K562 (cell line): ENCODE measurements around the gene RNF26. TPM values are rescaled to one million over a fixed set of nuclear protein-coding genes. Genes with fewer than 3 reads are reported as not detected.

ENCODE experiments used
- ATAC-seq: fragments of 200-7000 bp; cut with Tn5 transposase; 3 replicates; pipeline ENCODE4 v1.9.1; 2020; ENCODE audit warnings: moderate library complexity
- BruUV-seq: library from RNA; stranded (reverse); fragments of 400-500 nt; replicated peaks from 2 replicates; lab custom pipeline; 2021; lab: Mats Ljungman, UMichigan
- CTCF ChIA-PET: fragments of 300-600 bp; formaldehyde crosslinking; extraction: SDS; loops from one replicate; lab custom pipeline; 2021; ENCODE audit warnings: low intra/inter-chr PET ratio; lab: Yijun Ruan, JAX
- POLR2A ChIA-PET: fragments of 300-600, 350-650 bp; sonication (Branson Sonifier 250); formaldehyde crosslinking; extraction: SDS; loops from one replicate; lab custom pipeline; 2021; ENCODE audit warnings: antibody characterized with exemption, inconsistent platforms; lab: Yijun Ruan, JAX
- DNase-seq, 4 experiments: peaks; one replicate each; pipeline versions ENCODE4 v3.0.0 to v3.0.0-alpha.2; 2011 to 2018; ENCODE audit warnings: low spot score in 3 of 4, mixed read lengths in 3 of 4; ENCODE audit errors: extremely low read depth in 1 of 4
- FAIRE-seq: peaks from 2 replicates; lab custom pipeline; 2011; peaks lifted over from hg19 to GRCh38; lab: Jason Lieb, UNC
- H2AFZ ChIP-seq: 2 replicates; pipeline ENCODE4 v1.6.0; 2011; ENCODE audit warnings: low read depth, low read length, control low read depth, inconsistent platforms
- H3K27ac ChIP-seq: fragments of 200-600 bp; 3 replicates; pipeline ENCODE4 v1.8.0; 2011; ENCODE audit warnings: low read depth, mild to moderate bottlenecking, control low read depth, inconsistent platforms, low read length, moderate library complexity, mixed read lengths; ENCODE audit errors: extremely low read depth
- H3K27me3 ChIP-seq, 2 experiments: fragments of 300-600 bp in 1 of 2; 2 replicates in 1 of 2; 3 replicates in 1 of 2; pipeline versions ENCODE4 v1.6.0 to v1.8.0; 2011; ENCODE audit warnings: inconsistent platforms in 2 of 2, low read length in 2 of 2, mild to moderate bottlenecking in 1 of 2, mixed read lengths in 1 of 2, moderate library complexity in 1 of 2; ENCODE audit not compliant: control insufficient read depth in 2 of 2, insufficient read depth in 2 of 2
- H3K36me3 ChIP-seq: fragments of 300-600 bp; 3 replicates; pipeline ENCODE4 v1.8.0; 2011; ENCODE audit warnings: mild to moderate bottlenecking, low read length, inconsistent platforms; ENCODE audit not compliant: control insufficient read depth, insufficient read depth
- H3K4me1 ChIP-seq, 2 experiments: fragments of 200-600 bp in 1 of 2; replicated peaks in 1 of 2; 2 replicates in 1 of 2; 3 replicates in 1 of 2; pipeline versions ENCODE4 v1.5.1 to v1.8.0; 2011; ENCODE audit warnings: inconsistent platforms in 2 of 2, low read length in 2 of 2, mild to moderate bottlenecking in 1 of 2, mixed read lengths in 1 of 2, moderate library complexity in 1 of 2; ENCODE audit not compliant: control insufficient read depth in 2 of 2, insufficient read depth in 2 of 2
- H3K4me2 ChIP-seq: 2 replicates; pipeline ENCODE4 v1.6.1; 2011; ENCODE audit warnings: low read length, control low read depth, inconsistent platforms, mixed read lengths; ENCODE audit not compliant: insufficient read depth
- H3K4me3 ChIP-seq: fragments of 200-600 bp; sonication (generic), shearing (Covaris generic); 2 replicates; pipeline ENCODE4 v1.5.1; 2016; ENCODE audit warnings: control low read depth, inconsistent platforms
- H3K79me2 ChIP-seq: fragments of 200-600 bp; 3 replicates; pipeline ENCODE4 v1.8.0; 2011; ENCODE audit warnings: low read length, inconsistent platforms; ENCODE audit not compliant: control insufficient read depth, insufficient read depth
- H3K9ac ChIP-seq, 2 experiments: 2 replicates each; pipeline versions ENCODE4 v1.6.0 to v1.6.1; 2011; ENCODE audit warnings: low read depth in 2 of 2, low read length in 2 of 2, control low read depth in 1 of 2, inconsistent platforms in 1 of 2, mild to moderate bottlenecking in 1 of 2, mixed read lengths in 1 of 2; ENCODE audit not compliant: insufficient read depth in 1 of 2
- H3K9me1 ChIP-seq: one replicate; pipeline ENCODE4 v1.6.0; 2011; ENCODE audit warnings: inconsistent platforms, mild to moderate bottlenecking, low read length, moderate library complexity; ENCODE audit not compliant: control insufficient read depth, insufficient read depth
- H3K9me3 ChIP-seq: replicated peaks from 2 replicates; pipeline ENCODE4 v1.5.1; 2011; ENCODE audit warnings: low read depth, low read length, inconsistent platforms; ENCODE audit not compliant: control insufficient read depth, insufficient read depth
- H4K20me1 ChIP-seq: replicated peaks from 2 replicates; pipeline ENCODE4 v1.6.1; 2011; ENCODE audit warnings: low read length, inconsistent platforms, mixed read lengths; ENCODE audit not compliant: control insufficient read depth, insufficient read depth
- BRD4 ChIP-seq: fragments of 200-600 bp; sonication (generic); IDR thresholded peaks from 2 replicates; pipeline ENCODE4 v1.6.1; 2017; ENCODE audit warnings: inconsistent platforms
- DPF2 ChIP-seq: fragments of 450-650 bp; IDR thresholded peaks from 2 replicates; pipeline ENCODE4 v1.6.1; 2016
- HNRNPLL ChIP-seq: fragments of 200-400 bp; formaldehyde crosslinking; IDR thresholded peaks from 2 replicates; pipeline ENCODE4 v1.6.1; 2017; ENCODE audit warnings: low read length, low read depth, mild to moderate bottlenecking; ENCODE audit not compliant: poor library complexity, severe bottlenecking
- NCOA2 ChIP-seq, 2 experiments: fragments of 450-650 bp; IDR thresholded peaks; 2 replicates each; pipeline ENCODE4 v1.6.1; 2018; ENCODE audit warnings: mild to moderate bottlenecking in 2 of 2, moderate library complexity in 1 of 2; ENCODE audit not compliant: partially characterized antibody in 2 of 2
- NELFE ChIP-seq: IDR thresholded peaks from 2 replicates; pipeline ENCODE4 v1.6.1; 2011; ENCODE audit warnings: mild to moderate bottlenecking; ENCODE audit not compliant: insufficient read depth, insufficient read length
- PHF8 ChIP-seq: fragments of 200-600 bp; sonication (generic); IDR thresholded peaks from 2 replicates; pipeline ENCODE4 v1.6.1; 2012; ENCODE audit warnings: mixed run types, mild to moderate bottlenecking, inconsistent platforms, low read length, moderate library complexity, borderline replicate concordance
- WGBS: fragments of 100-300 bp; shearing (Covaris generic); methylation state at CpG from one replicate; pipeline ENCODE4 v1.1.6; 2016; ENCODE audit warnings: low coverage, mixed read lengths; ENCODE audit not compliant: insufficient coverage; ENCODE audit errors: missing lambda C conversion rate; 5-methylcytosine and 5-hydroxymethylcytosine counted together
- in situ Hi-C: fragments of 300-500 bp; cut with MboI; formaldehyde crosslinking; loops from 4 replicates; pipeline ENCODE4 v1.15.0; 2018; ENCODE audit warnings: inconsistent platforms, mixed read lengths
- intact Hi-C: fragments of 100-400 bp; cut with micrococcal nuclease; formaldehyde crosslinking; loops from 2 replicates; pipeline ENCODE4 v1.14.2; 2022
- polyA plus RNA-seq, 8 experiments: library from polyadenylated mRNA; depleted of rRNA in 4 of 8; stranded (reverse) in 5 of 8; unstranded in 3 of 8; fragments of >200 nt; fragmentation: Nextera tagmentation in 2 of 8; fragmentation: Illumina TruSeq in 1 of 8; extraction: Ambion mirVana in 2 of 8; extraction: Trizol in 1 of 8; gene quantifications; 2 replicates each; pipeline versions ENCODE4 v1.2.1 to v1.2.3, GENCODE V29; 2011 to 2014; ENCODE audit warnings: inconsistent platforms in 1 of 8, missing spikeins in 1 of 8
- total RNA-seq, 7 experiments: library from RNA; depleted of rRNA in 6 of 7; stranded (reverse); fragments of >200 nt in 6 of 7; fragmentation: Illumina TruSeq in 2 of 7; extraction: Trizol in 2 of 7; gene quantifications; 2 replicates each; pipeline versions ENCODE4 v1.2.1 to v1.2.3, GENCODE V29; 2011 to 2021; ENCODE audit warnings: low replicate concordance in 1 of 7
- TF ChIP-seq, protein P1 (sequence below): fragments of 200-600 bp; sonication (generic); IDR thresholded peaks from one replicate; pipeline ENCODE4 v1.6.1; 2012; ENCODE audit warnings: mild to moderate bottlenecking, low read depth, low read length, inconsistent platforms
- TF ChIP-seq, protein P2 (sequence below): sonication (generic); formaldehyde crosslinking; IDR thresholded peaks from 2 replicates; pipeline ENCODE4 v1.8.1; 2023; ENCODE audit warnings: mild to moderate bottlenecking, missing genetic modification reagents

Gene RNF26
- total and polyA plus RNA-seq, 9 of the 15 experiments (the other 6 are each of a cell fraction or from before 2014, with no cell fraction given) = 5.3 to 53.6 (median 12.7) TPM

DNA sequence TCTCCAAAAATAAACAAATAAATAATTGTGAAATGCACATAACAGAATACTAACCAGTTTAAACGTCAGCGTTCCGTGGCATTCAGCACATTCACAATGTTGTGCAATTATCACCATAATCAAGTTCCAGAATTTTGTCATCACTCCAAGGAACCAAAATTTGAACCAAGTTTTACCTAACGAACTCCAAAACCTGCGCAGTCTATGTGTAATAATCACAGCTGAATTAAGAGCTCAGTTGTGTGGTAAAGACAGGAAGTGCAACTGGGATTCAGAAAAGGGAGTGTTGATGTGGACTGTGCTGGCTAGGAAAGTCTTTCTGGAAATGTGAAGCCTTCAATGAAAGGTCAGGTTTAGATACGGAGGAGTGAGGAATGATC, 12.0 kb upstream of the RNF26 start:
- Histone ChIP-seq H4K20me1 (no peaks in the 10 kb centered on the region), H3K9ac (0 out of 4 replicates have a peak overlapping the region, but pooled peaks of 1 of the 2 experiments have one; percentile 10), H3K9me1 (no peaks in the 10 kb centered on the region), H2AFZ (peak overlapping the region; percentile 63), H3K79me2 (peaks cover 9% of the 10 kb centered on the region; the same call in 2 of the 3 replicates), H3K36me3 (no peaks in the 10 kb centered on the region), H3K27me3 (no peaks in the 10 kb centered on the region; a peak in 1 of 5 replicates), H3K4me3 (no peak overlapping the region), H3K4me2 (peak overlapping the region; percentile 87), H3K4me1 (peaks cover 39 to 52% of the 10 kb centered on the region in 2 experiments), H3K27ac (peak overlapping the region; percentile 16), H3K9me3 (no peaks in the 10 kb centered on the region)
- WGBS = 68% methylated on average over 6 of the region's 6 CpGs
- ChIA-PET CTCF (interaction anchor here (0.5 to 0.7 kb wide), 2 partner anchors 221 to 660 kb away, joined by 3 to 5 read pairs; partner anchors contain the start of gene DPAGT1), POLR2A (interaction anchor here (0.7 to 2.6 kb wide), 5 partner anchors 15 to 228 kb away, joined by 3 to 14 read pairs (median 4); partner anchors contain the start of gene MFRP)
- in situ Hi-C loops (no loop called here), intact Hi-C loops (loop anchor here (2.0 to 5.0 kb wide), 3 partner anchors 52 to 395 kb away; partner anchors contain the start of gene BCL9L)
- BruUV-seq = no TSS peak
- peak in 1 of 4 experiments; percentile 29 for DNase-seq
- no peak for FAIRE-seq
- ATAC-seq = no peak
- TF ChIP-seq, protein P1, sequence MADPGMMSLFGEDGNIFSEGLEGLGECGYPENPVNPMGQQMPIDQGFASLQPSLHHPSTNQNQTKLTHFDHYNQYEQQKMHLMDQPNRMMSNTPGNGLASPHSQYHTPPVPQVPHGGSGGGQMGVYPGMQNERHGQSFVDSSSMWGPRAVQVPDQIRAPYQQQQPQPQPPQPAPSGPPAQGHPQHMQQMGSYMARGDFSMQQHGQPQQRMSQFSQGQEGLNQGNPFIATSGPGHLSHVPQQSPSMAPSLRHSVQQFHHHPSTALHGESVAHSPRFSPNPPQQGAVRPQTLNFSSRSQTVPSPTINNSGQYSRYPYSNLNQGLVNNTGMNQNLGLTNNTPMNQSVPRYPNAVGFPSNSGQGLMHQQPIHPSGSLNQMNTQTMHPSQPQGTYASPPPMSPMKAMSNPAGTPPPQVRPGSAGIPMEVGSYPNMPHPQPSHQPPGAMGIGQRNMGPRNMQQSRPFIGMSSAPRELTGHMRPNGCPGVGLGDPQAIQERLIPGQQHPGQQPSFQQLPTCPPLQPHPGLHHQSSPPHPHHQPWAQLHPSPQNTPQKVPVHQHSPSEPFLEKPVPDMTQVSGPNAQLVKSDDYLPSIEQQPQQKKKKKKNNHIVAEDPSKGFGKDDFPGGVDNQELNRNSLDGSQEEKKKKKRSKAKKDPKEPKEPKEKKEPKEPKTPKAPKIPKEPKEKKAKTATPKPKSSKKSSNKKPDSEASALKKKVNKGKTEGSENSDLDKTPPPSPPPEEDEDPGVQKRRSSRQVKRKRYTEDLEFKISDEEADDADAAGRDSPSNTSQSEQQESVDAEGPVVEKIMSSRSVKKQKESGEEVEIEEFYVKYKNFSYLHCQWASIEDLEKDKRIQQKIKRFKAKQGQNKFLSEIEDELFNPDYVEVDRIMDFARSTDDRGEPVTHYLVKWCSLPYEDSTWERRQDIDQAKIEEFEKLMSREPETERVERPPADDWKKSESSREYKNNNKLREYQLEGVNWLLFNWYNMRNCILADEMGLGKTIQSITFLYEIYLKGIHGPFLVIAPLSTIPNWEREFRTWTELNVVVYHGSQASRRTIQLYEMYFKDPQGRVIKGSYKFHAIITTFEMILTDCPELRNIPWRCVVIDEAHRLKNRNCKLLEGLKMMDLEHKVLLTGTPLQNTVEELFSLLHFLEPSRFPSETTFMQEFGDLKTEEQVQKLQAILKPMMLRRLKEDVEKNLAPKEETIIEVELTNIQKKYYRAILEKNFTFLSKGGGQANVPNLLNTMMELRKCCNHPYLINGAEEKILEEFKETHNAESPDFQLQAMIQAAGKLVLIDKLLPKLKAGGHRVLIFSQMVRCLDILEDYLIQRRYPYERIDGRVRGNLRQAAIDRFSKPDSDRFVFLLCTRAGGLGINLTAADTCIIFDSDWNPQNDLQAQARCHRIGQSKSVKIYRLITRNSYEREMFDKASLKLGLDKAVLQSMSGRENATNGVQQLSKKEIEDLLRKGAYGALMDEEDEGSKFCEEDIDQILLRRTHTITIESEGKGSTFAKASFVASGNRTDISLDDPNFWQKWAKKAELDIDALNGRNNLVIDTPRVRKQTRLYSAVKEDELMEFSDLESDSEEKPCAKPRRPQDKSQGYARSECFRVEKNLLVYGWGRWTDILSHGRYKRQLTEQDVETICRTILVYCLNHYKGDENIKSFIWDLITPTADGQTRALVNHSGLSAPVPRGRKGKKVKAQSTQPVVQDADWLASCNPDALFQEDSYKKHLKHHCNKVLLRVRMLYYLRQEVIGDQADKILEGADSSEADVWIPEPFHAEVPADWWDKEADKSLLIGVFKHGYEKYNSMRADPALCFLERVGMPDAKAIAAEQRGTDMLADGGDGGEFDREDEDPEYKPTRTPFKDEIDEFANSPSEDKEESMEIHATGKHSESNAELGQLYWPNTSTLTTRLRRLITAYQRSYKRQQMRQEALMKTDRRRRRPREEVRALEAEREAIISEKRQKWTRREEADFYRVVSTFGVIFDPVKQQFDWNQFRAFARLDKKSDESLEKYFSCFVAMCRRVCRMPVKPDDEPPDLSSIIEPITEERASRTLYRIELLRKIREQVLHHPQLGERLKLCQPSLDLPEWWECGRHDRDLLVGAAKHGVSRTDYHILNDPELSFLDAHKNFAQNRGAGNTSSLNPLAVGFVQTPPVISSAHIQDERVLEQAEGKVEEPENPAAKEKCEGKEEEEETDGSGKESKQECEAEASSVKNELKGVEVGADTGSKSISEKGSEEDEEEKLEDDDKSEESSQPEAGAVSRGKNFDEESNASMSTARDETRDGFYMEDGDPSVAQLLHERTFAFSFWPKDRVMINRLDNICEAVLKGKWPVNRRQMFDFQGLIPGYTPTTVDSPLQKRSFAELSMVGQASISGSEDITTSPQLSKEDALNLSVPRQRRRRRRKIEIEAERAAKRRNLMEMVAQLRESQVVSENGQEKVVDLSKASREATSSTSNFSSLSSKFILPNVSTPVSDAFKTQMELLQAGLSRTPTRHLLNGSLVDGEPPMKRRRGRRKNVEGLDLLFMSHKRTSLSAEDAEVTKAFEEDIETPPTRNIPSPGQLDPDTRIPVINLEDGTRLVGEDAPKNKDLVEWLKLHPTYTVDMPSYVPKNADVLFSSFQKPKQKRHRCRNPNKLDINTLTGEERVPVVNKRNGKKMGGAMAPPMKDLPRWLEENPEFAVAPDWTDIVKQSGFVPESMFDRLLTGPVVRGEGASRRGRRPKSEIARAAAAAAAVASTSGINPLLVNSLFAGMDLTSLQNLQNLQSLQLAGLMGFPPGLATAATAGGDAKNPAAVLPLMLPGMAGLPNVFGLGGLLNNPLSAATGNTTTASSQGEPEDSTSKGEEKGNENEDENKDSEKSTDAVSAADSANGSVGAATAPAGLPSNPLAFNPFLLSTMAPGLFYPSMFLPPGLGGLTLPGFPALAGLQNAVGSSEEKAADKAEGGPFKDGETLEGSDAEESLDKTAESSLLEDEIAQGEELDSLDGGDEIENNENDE = no peak
- TF ChIP-seq, protein P2, sequence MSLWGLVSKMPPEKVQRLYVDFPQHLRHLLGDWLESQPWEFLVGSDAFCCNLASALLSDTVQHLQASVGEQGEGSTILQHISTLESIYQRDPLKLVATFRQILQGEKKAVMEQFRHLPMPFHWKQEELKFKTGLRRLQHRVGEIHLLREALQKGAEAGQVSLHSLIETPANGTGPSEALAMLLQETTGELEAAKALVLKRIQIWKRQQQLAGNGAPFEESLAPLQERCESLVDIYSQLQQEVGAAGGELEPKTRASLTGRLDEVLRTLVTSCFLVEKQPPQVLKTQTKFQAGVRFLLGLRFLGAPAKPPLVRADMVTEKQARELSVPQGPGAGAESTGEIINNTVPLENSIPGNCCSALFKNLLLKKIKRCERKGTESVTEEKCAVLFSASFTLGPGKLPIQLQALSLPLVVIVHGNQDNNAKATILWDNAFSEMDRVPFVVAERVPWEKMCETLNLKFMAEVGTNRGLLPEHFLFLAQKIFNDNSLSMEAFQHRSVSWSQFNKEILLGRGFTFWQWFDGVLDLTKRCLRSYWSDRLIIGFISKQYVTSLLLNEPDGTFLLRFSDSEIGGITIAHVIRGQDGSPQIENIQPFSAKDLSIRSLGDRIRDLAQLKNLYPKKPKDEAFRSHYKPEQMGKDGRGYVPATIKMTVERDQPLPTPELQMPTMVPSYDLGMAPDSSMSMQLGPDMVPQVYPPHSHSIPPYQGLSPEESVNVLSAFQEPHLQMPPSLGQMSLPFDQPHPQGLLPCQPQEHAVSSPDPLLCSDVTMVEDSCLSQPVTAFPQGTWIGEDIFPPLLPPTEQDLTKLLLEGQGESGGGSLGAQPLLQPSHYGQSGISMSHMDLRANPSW (CRISPR knock-in tag) = no peak
- no peak for TF ChIP-seq BRD4
- no peak for TF ChIP-seq NELFE
- no peak for TF ChIP-seq HNRNPLL
- no peak for TF ChIP-seq DPF2
- TF ChIP-seq PHF8 = no peak
- TF ChIP-seq NCOA2 (IDR thresholded peaks at IDR 0.05; ENCODE audit: partially characterized antibody in 2 of 2) = no peak
